H9 (cell line): ENCODE measurements around the gene PLCG1. TPM values are rescaled to one million over a fixed set of nuclear protein-coding genes. Genes with fewer than 3 reads are reported as not detected.

Experiments
- DNase-seq: peaks from one replicate; pipeline ENCODE4 v3.0.0-alpha.2; 2017
- H2AFZ ChIP-seq: one replicate; pipeline ENCODE4 v1.6.1; 2013; ENCODE audit warnings: mild to moderate bottlenecking, low read length, control low read depth, moderate library complexity
- H2AK5ac ChIP-seq: 2 replicates; pipeline ENCODE4 v1.6.1; 2013; ENCODE audit warnings: low read length, control low read depth, mixed read lengths; ENCODE audit not compliant: insufficient read length
- H2BK120ac ChIP-seq: one replicate; pipeline ENCODE4 v1.6.1; 2013; ENCODE audit warnings: low read depth, mild to moderate bottlenecking, low read length, control low read depth, inconsistent platforms; ENCODE audit not compliant: poor library complexity, severe bottlenecking
- H2BK12ac ChIP-seq: 2 replicates; pipeline ENCODE4 v1.6.1; 2013; ENCODE audit warnings: low read length, control low read depth, mixed read lengths, low read depth; ENCODE audit not compliant: insufficient read length
- H2BK15ac ChIP-seq: 2 replicates; pipeline ENCODE4 v1.6.1; 2013; ENCODE audit warnings: low read depth, low read length, control low read depth
- H2BK20ac ChIP-seq: one replicate; pipeline ENCODE4 v1.6.1; 2013; ENCODE audit warnings: low read depth, mild to moderate bottlenecking, low read length, control low read depth, inconsistent platforms; ENCODE audit not compliant: poor library complexity, severe bottlenecking
- H2BK5ac ChIP-seq: 2 replicates; pipeline ENCODE4 v1.6.1; 2013; ENCODE audit warnings: low read length, control low read depth, mixed read lengths; ENCODE audit not compliant: insufficient read length
- H3K14ac ChIP-seq: 2 replicates; pipeline ENCODE4 v1.6.1; 2013; ENCODE audit warnings: low read length, control low read depth; ENCODE audit not compliant: insufficient read depth
- H3K18ac ChIP-seq: 2 replicates; pipeline ENCODE4 v1.6.1; 2013; ENCODE audit warnings: low read depth, mild to moderate bottlenecking, mixed read lengths, low read length, control low read depth; ENCODE audit not compliant: insufficient read length
- H3K23ac ChIP-seq: 2 replicates; pipeline ENCODE4 v1.6.1; 2013; ENCODE audit warnings: low read length, control low read depth, mixed read lengths, low read depth; ENCODE audit not compliant: insufficient read length
- H3K23me2 ChIP-seq: 2 replicates; pipeline ENCODE4 v1.6.1; 2013; ENCODE audit warnings: low read depth, mild to moderate bottlenecking, mixed read lengths, low read length, control low read depth; ENCODE audit not compliant: insufficient read length, poor library complexity, severe bottlenecking
- H3K27ac ChIP-seq: 2 replicates; pipeline ENCODE4 v1.5.1; 2013; ENCODE audit warnings: low read length, control low read depth, mixed read lengths, low read depth; ENCODE audit not compliant: insufficient read length
- H3K27me3 ChIP-seq: 2 replicates; pipeline ENCODE4 v1.6.1; 2013; ENCODE audit warnings: low read length, control low read depth, inconsistent platforms; ENCODE audit not compliant: insufficient read depth
- H3K4ac ChIP-seq: 2 replicates; pipeline ENCODE4 v1.6.1; 2013; ENCODE audit warnings: low read depth, mild to moderate bottlenecking, control low read depth, inconsistent platforms, low read length, moderate library complexity
- H3K4me1 ChIP-seq: 2 replicates; pipeline ENCODE4 v1.6.1; 2013; ENCODE audit warnings: low read length, control low read depth, inconsistent platforms; ENCODE audit not compliant: insufficient read depth
- H3K4me2 ChIP-seq: 2 replicates; pipeline ENCODE4 v1.6.1; 2013; ENCODE audit warnings: low read length, control low read depth, mixed read lengths; ENCODE audit not compliant: insufficient read length, insufficient read depth
- H3K56ac ChIP-seq: 2 replicates; pipeline ENCODE4 v1.6.1; 2013; ENCODE audit warnings: low read depth, mild to moderate bottlenecking, mixed read lengths, low read length, control low read depth; ENCODE audit not compliant: insufficient read length
- H3K79me1 ChIP-seq: 2 replicates; pipeline ENCODE4 v1.6.1; 2013; ENCODE audit warnings: low read depth, mild to moderate bottlenecking, moderate library complexity, low read length, control low read depth, inconsistent platforms; ENCODE audit not compliant: insufficient read depth, poor library complexity, severe bottlenecking
- H3K79me2 ChIP-seq: 2 replicates; pipeline ENCODE4 v1.6.1; 2013; ENCODE audit warnings: low read length, control low read depth, inconsistent platforms; ENCODE audit not compliant: insufficient read depth
- H3K9ac ChIP-seq: 2 replicates; pipeline ENCODE4 v1.6.1; 2013; ENCODE audit warnings: low read length, control low read depth, mixed read lengths; ENCODE audit not compliant: insufficient read length; ENCODE audit errors: extremely low read depth
- H3K9me3 ChIP-seq: one replicate; pipeline ENCODE4 v1.6.1; 2013; ENCODE audit warnings: low read depth, low read length, inconsistent platforms; ENCODE audit not compliant: control insufficient read depth
- H3T11ph ChIP-seq: one replicate; pipeline ENCODE4 v1.6.1; 2013; ENCODE audit warnings: mild to moderate bottlenecking, low read length, control low read depth, inconsistent platforms
- H4K20me1 ChIP-seq: one replicate; pipeline ENCODE4 v1.6.1; 2013; ENCODE audit not compliant: control insufficient read depth, insufficient read length, insufficient read depth
- H4K5ac ChIP-seq: 2 replicates; pipeline ENCODE4 v1.6.1; 2013; ENCODE audit warnings: low read depth, mild to moderate bottlenecking, mixed read lengths, low read length, control low read depth; ENCODE audit not compliant: insufficient read length
- H4K8ac ChIP-seq: replicated peaks from 2 replicates; pipeline ENCODE4 v1.6.1; 2013; ENCODE audit warnings: low read length, control low read depth, mixed read lengths, low read depth; ENCODE audit not compliant: insufficient read length
- H4K91ac ChIP-seq: 2 replicates; pipeline ENCODE4 v1.6.1; 2013; ENCODE audit warnings: low read depth, mild to moderate bottlenecking, moderate library complexity, mixed read lengths, low read length, control low read depth; ENCODE audit not compliant: insufficient read length
- H3K27ac Mint-ChIP-seq, 3 experiments: 2 replicates in 2 of 3; 3 replicates in 1 of 3; pipeline ENCODE4 v1.8.0; 2020 to 2021; ENCODE audit warnings: mixed read lengths in 3 of 3, mild to moderate bottlenecking in 1 of 3, moderate library complexity in 1 of 3
- H3K27me3 Mint-ChIP-seq: 2 replicates; pipeline ENCODE4 v1.8.0; 2021; ENCODE audit warnings: low read depth, mild to moderate bottlenecking, moderate library complexity, mixed read lengths
- H3K36me3 Mint-ChIP-seq, 3 experiments: 2 replicates in 2 of 3; 3 replicates in 1 of 3; pipeline ENCODE4 v1.8.0; 2020 to 2021; ENCODE audit warnings: low read depth in 3 of 3, mixed read lengths in 3 of 3; ENCODE audit not compliant: insufficient read depth in 1 of 3
- H3K4me1 Mint-ChIP-seq, 2 experiments: 2 replicates each; pipeline ENCODE4 v1.8.0; 2020; ENCODE audit warnings: mixed read lengths in 2 of 2
- H3K4me3 Mint-ChIP-seq, 2 experiments: 2 replicates in 1 of 2; 3 replicates in 1 of 2; pipeline ENCODE4 v1.8.0; 2020 to 2021; ENCODE audit warnings: mild to moderate bottlenecking in 2 of 2, mixed read lengths in 2 of 2, moderate library complexity in 1 of 2
- H3K9me3 Mint-ChIP-seq, 2 experiments: 2 replicates in 1 of 2; 3 replicates in 1 of 2; pipeline ENCODE4 v1.8.0; 2020; ENCODE audit warnings: mild to moderate bottlenecking in 2 of 2, mixed read lengths in 2 of 2, moderate library complexity in 1 of 2
- CTCF ChIP-seq: fragments of 200-600 bp; sonication (generic); conservative IDR thresholded peaks from 3 replicates; pipeline ENCODE4 v1.8.0; 2021; ENCODE audit warnings: antibody characterized with exemption, mild to moderate bottlenecking
- WGBS: extraction: QIAGEN DNeasy Blood & Tissue Kit; methylation state at CpG from one replicate; pipeline ENCODE4 v1.1.7; 2013; ENCODE audit warnings: missing lambda C conversion rate, low lambda C conversion rate, mixed read lengths; ENCODE audit not compliant: insufficient read length; ENCODE audit errors: extremely low coverage; 5-methylcytosine and 5-hydroxymethylcytosine counted together
- total RNA-seq: library from RNA; stranded (reverse); gene quantifications from 2 replicates; pipeline ENCODE4 v1.2.1, GENCODE V29; 2021

Gene PLCG1
- total RNA-seq, 1 experiment from 2014 or later = 171 TPM

- no peaks in the 10 kb centered on the region for H3K23me2 ChIP-seq
- H3K4ac ChIP-seq = no peak overlapping the region
- no CpG with 5 or more reads among the region's 9 CpGs for WGBS
- no peak overlapping the region for H2AFZ ChIP-seq
- no peaks in the 10 kb centered on the region for H3K27me3 ChIP-seq
- no peak overlapping the region for H3K23ac ChIP-seq
- H3K4me2 ChIP-seq = no peak overlapping the region
- H3K27ac ChIP-seq = no peak overlapping the region
- no peak overlapping the region for H2BK12ac ChIP-seq
- peak overlapping the region; percentile 7 to 75 (median 72); a peak in 3 of 7 replicates for H3K27ac Mint-ChIP-seq
- no peak overlapping the region for H3K4me3 Mint-ChIP-seq
- H3K9me3 Mint-ChIP-seq = no peaks in the 10 kb centered on the region
- H3K4me1 ChIP-seq = no peaks in the 10 kb centered on the region
- H3K56ac ChIP-seq = no peak overlapping the region
- H3K79me1 ChIP-seq = no peaks in the 10 kb centered on the region
- no peak overlapping the region for H2BK20ac ChIP-seq
- H2BK15ac ChIP-seq = no peak overlapping the region
- H3K79me2 ChIP-seq = no peaks in the 10 kb centered on the region
- H4K91ac ChIP-seq = no peak overlapping the region
- H2BK5ac ChIP-seq = no peak overlapping the region
- H4K20me1 ChIP-seq = no peaks in the 10 kb centered on the region
- H4K8ac ChIP-seq = no peak overlapping the region
- H3K9me3 ChIP-seq = no peaks in the 10 kb centered on the region
- no peak overlapping the region for H3T11ph ChIP-seq
- DNase-seq = peak; percentile 82
- H3K4me1 Mint-ChIP-seq = peaks cover 15 to 27% of the 10 kb centered on the region in 2 experiments
- no peaks in the 10 kb centered on the region for H3K27me3 Mint-ChIP-seq
- no peak overlapping the region for H3K14ac ChIP-seq
- H3K36me3 Mint-ChIP-seq = peaks cover 51 to 95% (median 76%) of the 10 kb centered on the region in 3 experiments; a peak in 6 of 7 replicates
- TF ChIP-seq CTCF = peak; percentile 97
- H2AK5ac ChIP-seq = no peak overlapping the region
- H4K5ac ChIP-seq = no peak overlapping the region
- no peak overlapping the region for H3K18ac ChIP-seq
- no peak overlapping the region for H3K9ac ChIP-seq
- H2BK120ac ChIP-seq = no peak overlapping the region
Observed at GRCh38 chr20:41173161-41173721, 35.9 kb downstream of the PLCG1 start.
